ENCODE data around the gene RAB34.

The RAB34 gene, protein sequence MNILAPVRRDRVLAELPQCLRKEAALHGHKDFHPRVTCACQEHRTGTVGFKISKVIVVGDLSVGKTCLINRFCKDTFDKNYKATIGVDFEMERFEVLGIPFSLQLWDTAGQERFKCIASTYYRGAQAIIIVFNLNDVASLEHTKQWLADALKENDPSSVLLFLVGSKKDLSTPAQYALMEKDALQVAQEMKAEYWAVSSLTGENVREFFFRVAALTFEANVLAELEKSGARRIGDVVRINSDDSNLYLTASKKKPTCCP

DNA sequence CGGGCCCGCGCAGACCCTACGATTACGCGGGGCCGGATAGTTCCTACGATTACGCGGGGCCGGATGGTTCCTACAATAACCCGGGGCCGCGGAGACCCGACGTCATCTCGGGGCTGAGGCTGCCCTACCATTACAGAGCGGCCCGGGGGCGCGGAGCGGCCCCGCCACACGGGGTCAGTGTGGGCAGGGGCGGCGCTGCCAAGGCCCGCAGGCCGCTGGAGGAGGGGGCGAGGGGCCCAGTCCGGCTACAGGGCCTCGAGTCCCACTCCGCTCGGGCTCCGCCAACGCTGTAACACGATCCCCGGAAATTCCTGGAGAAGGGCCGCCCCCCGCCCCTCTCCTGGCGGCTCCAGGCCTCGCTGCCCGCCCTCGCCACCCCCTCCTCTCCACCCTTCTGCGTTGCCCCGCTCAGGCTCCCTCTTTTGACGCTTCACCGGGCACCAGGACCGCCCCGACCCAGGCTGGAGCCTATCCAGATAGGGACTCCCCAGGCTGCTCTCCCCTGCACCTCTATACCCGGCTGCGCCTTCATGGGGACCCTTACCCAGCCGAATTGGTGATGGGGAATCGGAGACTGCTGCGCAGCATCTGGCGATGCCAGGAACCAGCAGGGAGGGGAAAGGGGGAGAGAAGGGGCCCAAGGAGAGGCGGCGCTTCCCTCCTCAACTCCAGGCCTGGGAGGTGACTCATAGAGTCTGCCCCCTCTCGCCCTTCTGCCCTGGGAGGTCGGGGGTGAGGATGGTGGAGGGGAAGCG is at the start of gene RAB34:
RAB34 (minus strand) TSS at position 291 of the 755 bp plus-strand sequence. CDS start 602 bp downstream, outside the sequence.
- no peak for DNase-seq (ENCODE audit: low read depth in 3 of 3, low spot score in 1 of 3)

DNA sequence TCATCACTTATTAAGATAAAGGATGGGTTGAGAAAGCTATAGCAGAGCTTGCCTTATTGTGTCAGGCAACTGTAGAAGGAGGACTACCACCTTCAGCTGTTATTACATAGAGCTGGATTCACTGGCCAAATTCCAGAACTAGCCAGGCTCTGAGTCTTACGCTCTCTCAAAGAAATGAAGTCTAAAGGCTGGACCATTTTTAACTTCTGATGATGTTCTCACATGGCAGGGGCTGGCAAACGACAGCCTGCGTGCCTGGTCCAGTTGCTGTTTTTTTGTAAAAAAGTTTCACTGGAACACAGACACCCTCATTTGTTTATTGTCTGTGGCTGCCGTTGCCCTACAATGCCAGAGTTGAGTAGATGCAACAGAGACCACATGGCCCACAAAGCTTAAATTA is 47.4 kb upstream of the RAB34 start:
- DNase-seq (ENCODE audit: low read depth in 3 of 3, low spot score in 1 of 3), result no peak

DNA sequence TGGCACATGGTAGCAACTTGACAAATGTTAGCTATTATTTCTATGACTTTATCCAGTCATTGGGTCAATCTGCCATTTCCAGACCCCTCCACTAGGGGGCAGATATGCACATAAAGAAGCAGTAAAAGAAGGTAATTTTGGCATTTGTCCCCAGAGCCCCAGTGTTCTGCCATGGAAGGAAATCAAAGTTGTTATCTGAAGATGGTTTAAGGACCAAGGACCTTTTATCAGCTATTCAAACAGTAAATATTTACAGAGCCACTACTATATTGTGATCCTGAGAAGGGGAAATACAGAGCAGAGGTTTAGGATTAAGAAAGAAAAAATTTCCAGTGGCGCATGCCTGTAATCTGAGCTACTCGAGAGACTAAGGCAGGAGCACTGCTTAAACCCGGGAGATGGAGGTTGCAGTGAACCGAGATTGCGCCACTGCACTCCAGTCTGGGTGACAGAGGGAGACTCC is 46.2 kb upstream of the RAB34 start:
- DNase-seq (ENCODE audit: low read depth in 3 of 3, low spot score in 1 of 3), result peak; percentile 42 to 56 (median 45)

DNA sequence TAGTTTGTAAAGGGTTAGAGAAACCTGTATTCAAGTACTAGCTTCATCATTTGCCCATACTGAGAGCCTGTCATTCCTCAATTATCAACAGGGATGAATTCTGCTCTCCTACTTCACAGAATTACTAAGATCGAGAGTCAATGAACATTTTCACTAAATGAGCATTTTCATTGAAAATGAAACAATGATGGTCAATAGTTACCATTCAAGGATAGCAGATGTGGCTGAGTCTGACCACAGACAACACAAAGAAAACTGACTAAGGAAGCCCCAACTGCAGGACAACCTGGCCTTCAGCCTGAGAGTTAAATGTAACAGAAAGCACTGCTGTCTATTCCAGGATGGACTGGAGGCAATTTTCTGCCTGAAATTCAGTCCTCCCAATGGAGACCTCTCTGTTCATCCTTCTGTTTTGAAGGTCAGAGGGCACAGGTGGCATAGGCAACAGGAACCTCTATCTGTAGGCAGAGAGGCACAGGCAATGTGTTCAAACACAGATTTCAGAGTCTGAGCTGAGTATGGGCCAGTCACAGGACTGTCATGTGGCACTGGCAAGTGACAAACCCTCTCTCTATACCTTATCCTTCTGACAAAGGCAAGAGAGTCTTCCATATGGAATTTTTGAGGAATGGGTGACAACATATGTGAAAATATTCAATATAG is 45.6 kb upstream of the RAB34 start:
- DNase-seq (ENCODE audit: low read depth in 3 of 3, low spot score in 1 of 3), result no peak

DNA sequence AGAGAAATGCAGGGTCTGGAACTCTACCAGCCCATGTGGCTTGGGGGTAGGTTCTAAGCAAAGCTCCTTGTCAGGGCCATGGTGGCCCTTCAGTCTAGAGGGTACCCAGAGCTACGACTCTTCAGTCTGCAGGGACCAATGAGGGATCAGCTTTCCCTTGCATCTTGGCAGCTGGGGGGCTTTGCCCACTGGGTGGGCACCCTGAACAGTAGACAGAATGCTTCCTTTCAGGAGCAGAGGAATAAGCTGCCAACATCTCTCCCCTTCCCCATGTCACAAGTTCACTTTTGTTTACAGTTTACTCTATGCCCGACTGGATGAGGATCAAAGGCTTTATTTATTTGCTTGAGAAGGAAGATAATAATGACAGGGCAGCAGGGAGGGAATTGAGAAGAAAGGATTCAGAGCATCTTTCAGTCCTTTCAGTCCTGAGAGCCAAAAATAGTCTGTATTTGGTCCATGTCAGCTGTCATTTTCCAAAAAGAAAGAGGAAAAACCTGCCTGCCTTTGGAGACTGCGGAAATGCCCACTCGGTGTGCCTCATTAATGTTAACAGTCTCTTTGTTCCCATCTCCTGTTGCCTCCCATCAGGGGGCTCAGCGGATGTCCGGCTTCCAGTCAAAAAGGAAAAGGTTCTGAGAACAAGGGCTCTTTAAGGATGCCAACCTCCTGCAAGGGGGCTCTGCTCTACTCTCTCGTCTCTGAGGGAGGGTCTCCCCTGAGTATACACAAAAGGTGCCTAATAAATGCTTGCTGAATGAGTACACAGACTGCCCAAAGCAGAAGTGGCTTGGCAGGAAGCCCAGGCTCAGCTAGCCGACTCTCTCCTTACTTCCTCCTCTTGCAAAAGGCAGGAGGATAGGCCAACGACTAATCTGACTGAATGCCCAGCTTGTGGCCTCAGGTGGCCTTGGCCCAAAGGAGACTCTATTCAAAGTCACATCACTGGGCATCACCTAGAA is 43.2 kb upstream of the RAB34 start:
- no peak for DNase-seq (ENCODE audit: low read depth in 3 of 3, low spot score in 1 of 3)

DNA sequence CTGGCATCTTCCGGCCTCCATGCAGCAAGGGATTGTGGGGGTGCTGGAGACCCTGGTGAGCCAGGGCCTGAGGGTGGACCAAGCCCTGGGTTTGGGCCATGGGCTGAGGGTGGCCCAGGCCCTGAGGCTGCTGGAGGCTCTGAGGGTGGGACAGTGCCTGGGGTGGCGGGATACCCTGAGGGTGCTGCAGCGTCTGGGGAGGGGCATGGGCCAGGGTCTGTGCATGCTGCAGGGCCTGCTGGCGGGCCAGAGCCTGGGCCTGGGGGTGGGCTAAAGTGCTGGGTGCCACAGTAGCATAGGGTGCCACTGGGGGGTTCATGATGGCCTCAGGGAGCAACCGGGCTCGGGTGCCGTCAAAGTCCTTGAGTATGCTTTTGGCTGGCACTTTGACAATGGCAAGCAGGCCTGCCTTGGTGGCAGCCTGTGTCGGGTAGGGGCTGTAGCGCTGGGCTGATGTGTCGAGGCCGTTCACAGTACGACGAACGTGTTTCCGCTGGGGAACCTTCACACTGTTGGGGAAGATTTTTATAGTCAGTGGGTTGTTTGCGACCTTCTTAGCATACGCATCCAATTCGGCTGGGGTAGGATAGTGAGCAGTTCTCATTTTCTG is 41.7 kb upstream of the RAB34 start:
- DNase-seq (ENCODE audit: low read depth in 3 of 3, low spot score in 1 of 3), result no peak

DNA sequence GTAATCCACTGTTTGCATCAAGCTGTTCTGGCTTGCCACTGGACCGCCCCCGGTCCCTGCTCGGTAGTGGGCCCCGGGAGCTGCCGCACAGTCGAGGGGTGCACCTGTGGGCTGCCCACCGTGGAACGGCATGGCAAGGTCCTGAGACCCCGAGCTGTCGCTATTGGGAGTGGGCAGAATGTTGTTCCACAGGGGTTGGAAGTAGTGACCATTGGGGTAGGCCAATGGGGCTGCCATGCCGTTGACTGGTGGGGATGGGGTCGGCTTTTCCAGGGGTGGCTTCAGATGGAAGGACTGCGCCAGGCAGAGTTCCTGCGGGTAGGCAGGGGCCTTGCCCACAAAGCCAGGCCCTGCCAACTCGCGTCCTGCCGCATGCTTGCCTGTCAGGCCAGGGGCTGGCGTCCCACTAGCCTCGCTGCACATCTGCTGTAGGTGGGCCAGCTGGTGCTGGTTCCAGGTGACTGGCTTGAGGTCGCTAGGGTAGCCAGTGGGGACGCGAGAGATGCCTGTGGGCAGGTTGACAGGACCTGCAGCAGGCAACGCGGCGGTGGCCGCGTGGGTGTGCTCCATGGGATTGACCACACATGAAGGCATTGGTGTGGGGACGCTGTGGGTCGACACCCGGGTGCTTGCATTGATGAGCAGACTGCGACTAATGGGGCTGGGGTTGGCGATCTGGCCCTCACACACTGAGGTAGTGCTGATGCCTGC is 40.9 kb upstream of the RAB34 start:
- no peak for DNase-seq (ENCODE audit: low read depth in 3 of 3, low spot score in 1 of 3)

DNA sequence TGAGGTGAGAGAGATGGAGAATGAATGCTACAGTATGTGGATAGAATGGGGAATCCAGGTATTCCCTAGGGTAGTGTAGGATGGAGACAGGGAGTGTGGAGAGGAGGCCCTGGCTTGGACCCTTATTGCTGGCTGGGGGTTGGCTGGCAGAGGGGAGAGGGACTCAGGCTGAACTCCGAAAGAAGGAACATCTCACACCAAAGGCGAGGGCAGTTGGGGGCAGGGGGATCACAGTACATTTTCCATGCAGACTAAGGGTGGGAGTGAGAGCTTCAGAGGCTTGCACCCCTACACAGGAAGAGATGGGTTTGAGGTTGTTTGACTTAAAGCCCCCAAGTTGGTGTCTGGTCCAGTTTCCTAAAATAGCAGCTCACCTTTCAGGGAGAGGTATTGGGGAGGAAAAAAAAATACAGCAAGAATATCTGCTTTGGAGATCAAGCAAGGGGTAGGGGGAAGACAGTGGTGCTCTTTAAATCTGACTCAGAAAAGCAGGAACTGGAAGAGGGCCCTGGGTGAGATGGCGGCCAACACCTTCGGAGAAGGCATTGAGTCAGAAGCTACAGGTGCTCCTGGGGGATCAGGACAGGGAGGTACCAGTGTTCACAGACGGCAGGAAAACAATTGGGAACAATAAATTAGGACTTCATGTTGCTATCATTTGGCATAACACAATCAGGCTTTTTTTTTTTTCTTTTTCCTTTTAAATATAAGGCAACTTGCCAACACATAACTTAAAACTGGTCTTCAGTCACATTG is 38.6 kb upstream of the RAB34 start:
- DNase-seq (ENCODE audit: low read depth in 3 of 3, low spot score in 1 of 3), result no peak

DNA sequence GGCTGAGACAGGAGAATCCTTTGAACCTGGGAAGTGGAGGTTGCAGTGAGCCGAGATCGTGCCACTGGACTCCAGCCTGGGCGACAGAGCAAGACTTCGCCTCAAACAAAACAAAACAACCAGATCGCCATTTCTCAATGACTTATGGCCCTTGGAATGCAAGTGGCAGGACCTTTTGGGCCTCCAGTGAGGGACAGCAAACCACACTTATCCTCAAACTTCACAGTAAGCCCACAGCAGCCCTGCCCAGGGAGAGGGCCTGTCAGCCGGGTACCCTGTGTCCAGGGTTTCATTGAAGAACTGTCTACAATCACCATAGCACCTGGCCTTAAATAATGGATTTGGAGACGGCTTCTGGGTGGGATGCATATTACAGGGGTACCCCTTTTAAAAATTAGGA is 37.8 kb upstream of the RAB34 start:
- DNase-seq (ENCODE audit: low read depth in 3 of 3, low spot score in 1 of 3), result no peak

DNA sequence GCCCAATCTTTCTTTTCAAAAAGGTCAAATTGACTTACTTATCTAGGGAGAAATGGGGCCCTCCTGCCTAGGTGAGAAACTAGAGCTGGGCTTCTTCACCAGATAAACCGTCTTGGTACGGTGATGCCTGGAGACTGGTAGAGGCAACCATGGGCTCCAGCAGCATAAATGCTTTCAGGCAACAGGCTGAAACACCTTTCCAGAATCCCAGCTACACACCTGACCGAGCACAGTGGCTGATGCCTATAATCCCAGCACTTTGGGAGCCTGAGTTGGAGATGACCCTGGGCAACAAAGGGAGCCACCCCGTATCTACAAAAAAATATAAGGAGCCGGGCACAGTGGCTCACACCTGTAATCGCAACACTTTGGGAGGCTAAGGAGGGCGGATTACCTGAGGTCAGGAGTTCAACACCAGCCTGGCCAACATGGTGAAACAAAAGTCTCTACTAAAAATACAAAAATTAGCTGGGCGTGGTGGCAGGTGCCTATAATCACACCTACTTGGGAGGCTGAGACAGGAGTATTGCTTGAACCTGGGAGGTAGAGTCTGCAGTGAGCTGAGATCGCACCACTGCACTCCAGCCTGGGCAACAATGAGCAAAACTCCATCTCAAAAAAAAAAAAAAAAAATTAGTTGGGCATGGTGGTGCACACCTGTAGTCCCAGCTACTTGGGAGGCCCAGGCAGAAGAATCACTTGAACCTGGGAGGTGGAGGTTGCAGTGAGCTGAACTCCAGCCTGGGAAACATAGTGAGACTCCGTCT is 34.1 kb upstream of the RAB34 start:
- no peak for DNase-seq (ENCODE audit: low read depth in 3 of 3, low spot score in 1 of 3)

DNA sequence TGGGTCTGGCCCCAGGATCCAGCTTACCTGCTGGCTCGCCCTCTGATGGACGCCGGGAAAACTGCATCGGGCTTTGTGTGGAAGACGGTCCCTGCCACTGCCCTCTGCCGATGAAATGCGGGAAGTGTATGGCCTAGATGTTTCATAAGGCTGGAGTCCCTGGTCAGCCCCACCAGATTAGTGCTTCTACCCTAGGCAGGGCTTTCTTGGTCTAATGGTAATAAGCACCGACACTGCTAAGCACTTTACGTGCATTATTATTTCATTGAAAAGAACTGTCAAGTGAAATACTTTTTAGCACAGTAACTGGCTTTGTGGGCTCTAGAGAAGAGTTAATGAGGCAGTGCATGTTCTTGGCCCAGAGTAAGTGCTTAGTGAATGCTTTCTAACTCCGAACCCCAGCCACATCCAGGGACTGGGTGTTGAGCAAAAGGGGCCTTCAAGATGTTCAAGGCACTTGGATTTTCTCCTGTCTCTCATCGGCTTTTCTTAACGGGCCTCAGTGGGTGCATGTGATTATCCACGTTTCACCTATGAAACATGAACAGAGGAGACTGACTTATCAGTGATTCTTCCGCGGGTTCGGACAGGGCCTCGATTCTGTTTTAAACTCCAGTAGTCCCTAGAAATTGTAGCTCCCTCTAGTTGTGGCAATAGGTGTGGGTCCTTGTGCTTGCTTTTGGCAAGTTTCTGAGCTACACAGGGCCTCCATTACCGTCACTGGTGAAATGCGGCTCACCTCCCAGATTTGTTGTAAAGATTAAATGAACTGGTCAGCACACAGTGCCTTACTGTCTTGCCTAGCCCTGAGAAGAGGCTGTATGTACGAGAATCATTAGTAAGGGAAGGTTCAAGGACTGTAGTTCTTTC is 32.7 kb upstream of the RAB34 start:
- DNase-seq (ENCODE audit: low read depth in 3 of 3, low spot score in 1 of 3), result peak; percentile 67 to 81 (median 76)

DNA sequence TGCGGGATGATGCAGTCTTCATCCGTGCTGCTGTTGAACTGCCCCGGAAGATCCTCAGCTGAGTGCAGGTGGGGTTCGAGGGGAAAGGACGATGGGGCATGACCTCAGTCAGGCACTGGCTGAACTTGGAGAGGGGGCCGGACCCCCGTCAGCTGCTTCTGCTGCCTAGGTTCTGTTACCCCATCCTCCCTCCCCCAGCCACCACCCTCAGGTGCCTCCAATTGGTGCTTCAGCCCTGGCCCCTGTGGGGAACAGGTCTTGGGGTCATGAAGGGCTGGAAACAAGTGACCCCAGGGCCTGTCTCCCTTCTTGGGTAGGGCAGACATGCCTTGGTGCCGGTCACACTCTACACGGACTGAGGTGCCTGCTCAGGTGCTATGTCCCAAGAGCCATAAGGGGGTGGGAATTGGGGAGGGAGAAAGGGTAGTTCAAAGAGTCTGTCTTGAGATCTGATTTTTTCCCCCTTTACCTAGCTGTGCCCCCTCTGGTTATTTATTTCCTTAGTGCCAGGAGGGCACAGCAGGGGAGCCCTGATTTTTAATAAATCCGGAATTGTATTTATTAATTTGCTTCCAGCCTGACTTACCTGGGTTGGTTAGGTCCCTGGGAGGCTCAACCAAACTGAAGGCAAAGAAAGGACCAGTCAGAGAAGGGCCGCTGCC is 32.0 kb upstream of the RAB34 start:
- no peak for DNase-seq (ENCODE audit: low read depth in 3 of 3, low spot score in 1 of 3)

DNA sequence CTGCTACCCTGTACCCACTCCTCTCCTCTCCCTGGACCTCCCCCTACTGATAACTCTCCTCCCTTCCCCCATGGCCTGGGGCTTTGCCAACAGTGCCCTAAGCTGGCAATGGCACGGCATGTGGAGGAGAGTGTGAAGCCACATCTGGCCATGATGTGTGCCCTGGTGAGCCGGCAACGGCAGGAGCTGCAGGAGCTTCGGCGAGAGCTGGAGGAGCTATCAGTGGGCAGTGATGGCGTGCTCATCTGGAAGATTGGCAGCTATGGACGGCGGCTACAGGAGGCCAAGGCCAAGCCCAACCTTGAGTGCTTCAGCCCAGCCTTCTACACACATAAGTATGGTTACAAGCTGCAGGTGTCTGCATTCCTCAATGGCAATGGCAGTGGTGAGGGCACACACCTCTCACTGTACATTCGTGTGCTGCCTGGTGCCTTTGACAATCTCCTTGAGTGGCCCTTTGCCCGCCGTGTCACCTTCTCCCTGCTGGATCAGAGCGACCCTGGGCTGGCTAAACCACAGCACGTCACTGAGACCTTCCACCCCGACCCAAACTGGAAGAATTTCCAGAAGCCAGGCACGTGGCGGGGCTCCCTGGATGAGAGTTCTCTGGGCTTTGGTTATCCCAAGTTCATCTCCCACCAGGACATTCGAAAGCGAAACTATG is 31.3 kb upstream of the RAB34 start:
- DNase-seq (ENCODE audit: low read depth in 3 of 3, low spot score in 1 of 3), result no peak

DNA sequence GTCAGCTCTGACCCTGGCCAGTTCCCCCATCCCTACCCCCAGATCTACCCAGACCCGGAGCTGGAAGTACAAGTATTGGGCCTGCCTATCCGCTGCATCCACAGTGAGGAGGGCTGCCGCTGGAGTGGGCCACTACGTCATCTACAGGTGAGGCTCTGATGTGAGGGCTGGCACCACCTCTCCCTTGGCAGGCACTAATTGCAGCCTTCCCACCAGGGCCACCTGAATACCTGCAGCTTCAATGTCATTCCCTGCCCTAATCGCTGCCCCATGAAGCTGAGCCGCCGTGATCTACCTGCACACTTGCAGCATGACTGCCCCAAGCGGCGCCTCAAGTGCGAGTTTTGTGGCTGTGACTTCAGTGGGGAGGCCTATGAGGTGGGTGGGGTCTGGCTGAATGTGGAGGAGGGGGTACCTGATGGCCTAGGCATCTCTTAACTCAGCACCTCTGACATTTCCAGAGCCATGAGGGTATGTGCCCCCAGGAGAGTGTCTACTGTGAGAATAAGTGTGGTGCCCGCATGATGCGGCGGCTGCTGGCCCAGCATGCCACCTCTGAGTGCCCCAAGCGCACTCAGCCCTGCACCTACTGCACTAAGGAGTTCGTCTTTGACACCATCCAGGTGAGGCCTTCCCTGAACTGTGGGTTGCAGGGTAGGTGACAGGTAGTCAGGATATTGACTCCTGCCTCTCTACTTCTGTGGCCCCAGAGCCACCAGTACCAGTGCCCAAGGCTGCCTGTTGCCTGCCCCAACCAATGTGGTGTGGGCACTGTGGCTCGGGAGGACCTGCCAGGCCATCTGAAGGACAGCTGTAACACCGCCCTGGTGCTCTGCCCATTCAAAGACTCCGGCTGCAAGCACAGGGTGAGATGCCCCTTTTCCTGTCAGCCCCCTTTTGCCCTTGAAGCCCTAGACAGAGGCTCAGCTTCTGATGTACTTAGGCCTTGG is 30.4 kb upstream of the RAB34 start:
- no peak for DNase-seq (ENCODE audit: low read depth in 3 of 3, low spot score in 1 of 3)

DNA sequence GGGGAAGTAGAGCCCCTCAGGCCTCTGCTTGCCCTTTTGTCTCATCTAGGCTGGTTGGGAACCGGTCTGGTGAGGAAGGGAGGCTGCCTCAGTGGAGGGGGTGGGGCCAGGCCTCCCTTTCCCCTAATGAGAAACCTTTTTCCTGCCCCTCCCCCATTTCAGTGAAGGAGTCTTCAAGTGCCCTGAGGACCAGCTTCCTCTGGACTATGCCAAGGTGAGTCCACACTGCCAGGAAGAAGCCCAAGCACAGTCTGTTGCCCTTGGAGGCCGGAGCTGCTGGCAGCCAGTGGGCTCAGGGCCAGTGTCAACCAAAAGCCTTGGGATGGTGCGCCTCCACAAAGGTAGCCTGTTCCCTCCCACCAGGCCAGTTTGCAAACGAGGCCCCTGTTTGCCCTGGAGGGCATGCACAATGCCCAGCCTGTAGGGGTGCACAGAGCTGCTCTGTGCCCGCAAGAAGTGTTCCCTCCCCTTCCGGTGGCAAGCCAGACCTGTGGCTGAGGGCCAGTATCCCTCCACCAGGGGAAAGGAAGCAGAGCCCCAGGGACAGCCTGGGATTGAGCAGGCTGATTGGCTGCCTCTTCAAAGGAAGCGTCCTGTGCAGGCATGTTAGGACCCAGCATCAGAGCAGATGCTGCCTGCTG is 29.5 kb upstream of the RAB34 start:
- DNase-seq (ENCODE audit: low read depth in 3 of 3, low spot score in 1 of 3), result no peak

Measured in stimulated activated CD4-positive, alpha-beta T cell treated with anti-CD3 and anti-CD28 coated beads, TNF-alpha, amount 100 ng/mL, for 1 hour (primary cell).